PC-3 (cell line): Measurements from ENCODE around the gene MIF4GD.

Experiments
- EZH2 ChIP-seq: fragments of 300-600 bp; sonication (generic); IDR thresholded peaks from one replicate; pipeline ENCODE4 v1.6.1; 2017; ENCODE audit warnings: antibody characterized with exemption, mild to moderate bottlenecking, low read length; ENCODE audit not compliant: unreplicated experiment
- TF ChIP-seq, protein P1 (sequence below): fragments of 300-600 bp; sonication (generic); conservative IDR thresholded peaks from 2 replicates; pipeline ENCODE4 v1.5.1; 2017; ENCODE audit warnings: antibody characterized with exemption, low read depth, mild to moderate bottlenecking, low read length

GRCh38 chr17:75288359-75288758 lies 17.3 kb upstream of the MIF4GD start:
- TF ChIP-seq, protein P1, sequence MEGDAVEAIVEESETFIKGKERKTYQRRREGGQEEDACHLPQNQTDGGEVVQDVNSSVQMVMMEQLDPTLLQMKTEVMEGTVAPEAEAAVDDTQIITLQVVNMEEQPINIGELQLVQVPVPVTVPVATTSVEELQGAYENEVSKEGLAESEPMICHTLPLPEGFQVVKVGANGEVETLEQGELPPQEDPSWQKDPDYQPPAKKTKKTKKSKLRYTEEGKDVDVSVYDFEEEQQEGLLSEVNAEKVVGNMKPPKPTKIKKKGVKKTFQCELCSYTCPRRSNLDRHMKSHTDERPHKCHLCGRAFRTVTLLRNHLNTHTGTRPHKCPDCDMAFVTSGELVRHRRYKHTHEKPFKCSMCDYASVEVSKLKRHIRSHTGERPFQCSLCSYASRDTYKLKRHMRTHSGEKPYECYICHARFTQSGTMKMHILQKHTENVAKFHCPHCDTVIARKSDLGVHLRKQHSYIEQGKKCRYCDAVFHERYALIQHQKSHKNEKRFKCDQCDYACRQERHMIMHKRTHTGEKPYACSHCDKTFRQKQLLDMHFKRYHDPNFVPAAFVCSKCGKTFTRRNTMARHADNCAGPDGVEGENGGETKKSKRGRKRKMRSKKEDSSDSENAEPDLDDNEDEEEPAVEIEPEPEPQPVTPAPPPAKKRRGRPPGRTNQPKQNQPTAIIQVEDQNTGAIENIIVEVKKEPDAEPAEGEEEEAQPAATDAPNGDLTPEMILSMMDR, result no peak
- TF ChIP-seq EZH2, result no peak
